Breast epithelium (tissue), 4 donors: ENCODE results near the gene BRD7. TPM values are rescaled to one million over a fixed set of nuclear protein-coding genes. Genes with fewer than 3 reads are reported as not detected.

ENCODE experiments used
- DNase-seq, 2 donors: peaks; one replicate each; pipeline ENCODE4 v3.0.0-alpha.2; 2019; ENCODE audit warnings: low spot score in 2 of 2
- H3K27ac ChIP-seq, 2 donors: fragments of 200-600 bp; sonication (generic) in 1 of 2; one replicate each; pipeline ENCODE4 v1.5.1; 2016 to 2019; ENCODE audit warnings: mild to moderate bottlenecking in 1 of 2
- H3K27me3 ChIP-seq, 2 donors: fragments of 200-600 bp; sonication (generic) in 1 of 2; one replicate each; pipeline versions ENCODE4 v1.5.1 to v1.6.0; 2017 to 2019; ENCODE audit warnings: control low read depth in 1 of 2, mild to moderate bottlenecking in 1 of 2
- H3K36me3 ChIP-seq: fragments of 200-600 bp; one replicate; pipeline ENCODE4 v1.5.1; 2019
- H3K4me1 ChIP-seq, 2 donors: fragments of 200-600 bp; sonication (generic); one replicate each; pipeline ENCODE4 v1.5.1; 2016 to 2019; ENCODE audit warnings: control low read depth in 1 of 2
- H3K4me3 ChIP-seq, 3 donors: fragments of 200-600 bp; sonication (generic); 1 replicate in 2 of 3; 2 replicates in 1 of 3; pipeline ENCODE4 v1.5.1; 2016 to 2019; ENCODE audit warnings: mild to moderate bottlenecking in 3 of 3, moderate library complexity in 2 of 3
- H3K9me3 ChIP-seq, 2 donors: fragments of 200-600 bp; sonication (generic) in 1 of 2; one replicate each; pipeline ENCODE4 v1.5.1; 2016 to 2019; ENCODE audit warnings: control low read depth in 1 of 2
- POLR2A ChIP-seq: fragments of 450-650 bp; IDR thresholded peaks from one replicate; pipeline ENCODE4 v1.6.1; 2016; ENCODE audit warnings: antibody characterized with exemption, mild to moderate bottlenecking, moderate library complexity
- POLR2AphosphoS5 ChIP-seq, 3 donors: sonication (generic); formaldehyde crosslinking; IDR thresholded peaks; one replicate each; pipeline ENCODE4 v1.6.1; 2017; ENCODE audit warnings: antibody characterized with exemption in 3 of 3
- intact Hi-C: fragments of 100-400 bp; cut with DNase I; formaldehyde crosslinking; loops from one replicate; pipeline ENCODE4 v1.15.1; 2023; ENCODE audit warnings: low total_unique reads
- total RNA-seq, 3 donors: library from RNA; depleted of rRNA; stranded (reverse); fragments of >200 nt; gene quantifications; one replicate each; pipeline ENCODE4 v1.1.0, GENCODE V29; 2016
- TF ChIP-seq, protein P1 (sequence below), 3 donors: fragments of 450-650 bp; IDR thresholded peaks; one replicate each; pipeline ENCODE4 v1.5.1; 2016 to 2017; ENCODE audit warnings: antibody characterized with exemption in 3 of 3, mild to moderate bottlenecking in 3 of 3, moderate library complexity in 3 of 3

Gene BRD7
- total RNA-seq, 3 donors from 2014 or later = 42.0 to 53.9 (median 43.0) TPM

DNA sequence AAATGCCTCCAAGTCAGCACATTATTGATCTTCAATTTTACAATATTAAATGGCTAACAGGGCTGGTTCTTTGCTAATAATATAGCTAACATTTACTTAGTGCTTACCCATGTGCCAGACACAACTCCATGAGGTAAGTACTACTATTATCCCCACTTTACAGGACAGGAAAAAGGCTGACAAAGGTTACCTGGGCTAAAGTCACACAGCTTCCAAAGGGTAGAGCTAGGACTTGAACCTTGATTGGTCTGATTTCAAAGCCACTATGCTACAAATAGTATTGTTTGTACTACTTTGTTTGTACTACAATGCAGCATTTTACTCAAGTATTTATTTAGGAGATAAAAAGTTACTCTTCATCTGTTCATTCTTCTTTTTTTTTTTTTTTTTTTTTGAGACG, 31.9 kb downstream of the BRD7 start:
- Histone ChIP-seq H3K27ac (no peak overlapping the region), H3K36me3 (no peaks in the 10 kb centered on the region), H3K27me3 (no peaks in the 10 kb centered on the region), H3K9me3 (no peaks in the 10 kb centered on the region), H3K4me3 (no peak overlapping the region), H3K4me1 (no peaks in the 10 kb centered on the region)
- DNase-seq = no peak
- no peak for TF ChIP-seq POLR2AphosphoS5 (IDR thresholded peaks at IDR 0.05)
- no peak for TF ChIP-seq POLR2A
- TF ChIP-seq, protein P1, sequence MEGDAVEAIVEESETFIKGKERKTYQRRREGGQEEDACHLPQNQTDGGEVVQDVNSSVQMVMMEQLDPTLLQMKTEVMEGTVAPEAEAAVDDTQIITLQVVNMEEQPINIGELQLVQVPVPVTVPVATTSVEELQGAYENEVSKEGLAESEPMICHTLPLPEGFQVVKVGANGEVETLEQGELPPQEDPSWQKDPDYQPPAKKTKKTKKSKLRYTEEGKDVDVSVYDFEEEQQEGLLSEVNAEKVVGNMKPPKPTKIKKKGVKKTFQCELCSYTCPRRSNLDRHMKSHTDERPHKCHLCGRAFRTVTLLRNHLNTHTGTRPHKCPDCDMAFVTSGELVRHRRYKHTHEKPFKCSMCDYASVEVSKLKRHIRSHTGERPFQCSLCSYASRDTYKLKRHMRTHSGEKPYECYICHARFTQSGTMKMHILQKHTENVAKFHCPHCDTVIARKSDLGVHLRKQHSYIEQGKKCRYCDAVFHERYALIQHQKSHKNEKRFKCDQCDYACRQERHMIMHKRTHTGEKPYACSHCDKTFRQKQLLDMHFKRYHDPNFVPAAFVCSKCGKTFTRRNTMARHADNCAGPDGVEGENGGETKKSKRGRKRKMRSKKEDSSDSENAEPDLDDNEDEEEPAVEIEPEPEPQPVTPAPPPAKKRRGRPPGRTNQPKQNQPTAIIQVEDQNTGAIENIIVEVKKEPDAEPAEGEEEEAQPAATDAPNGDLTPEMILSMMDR (IDR thresholded peaks at IDR 0.05) = no peak
- intact Hi-C loops = no loop called here

DNA sequence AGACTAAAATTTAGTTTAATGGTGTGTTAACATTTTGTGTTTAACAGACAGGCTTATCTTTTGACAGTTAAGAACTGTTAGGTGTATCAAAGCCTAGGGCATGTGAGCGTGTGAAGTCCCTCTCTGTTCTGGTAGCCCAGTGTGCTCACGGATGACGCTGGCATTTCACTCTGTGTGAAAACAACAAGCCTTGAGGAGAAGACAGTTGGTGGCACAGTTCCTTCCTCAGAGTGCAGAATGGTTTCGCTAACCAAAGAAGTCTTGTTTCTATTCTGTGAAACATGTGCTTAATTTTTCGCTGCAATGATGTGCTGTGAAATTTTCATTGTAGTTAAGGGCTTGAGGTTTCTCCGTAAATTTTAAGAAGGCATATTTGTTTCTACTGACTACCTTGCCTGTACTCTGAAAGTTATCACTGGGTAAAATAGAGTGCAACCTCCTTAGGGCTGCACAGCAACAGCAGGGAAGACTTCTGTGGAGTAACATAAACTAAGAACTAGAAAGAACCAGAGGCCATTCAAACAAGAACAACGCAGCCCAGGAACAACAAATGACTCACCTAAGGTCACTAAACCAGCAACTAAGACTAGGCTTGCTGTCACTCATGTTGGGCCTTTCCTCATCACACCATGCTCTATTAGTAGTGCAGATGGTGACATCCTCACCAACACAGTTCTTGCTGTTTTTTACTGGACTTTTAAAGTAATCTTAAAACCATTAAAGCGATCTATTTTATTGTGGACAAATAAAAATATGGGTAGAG, 33.4 kb downstream of the BRD7 start:
- Histone ChIP-seq H3K9me3 (no peaks in the 10 kb centered on the region), H3K4me1 (no peaks in the 10 kb centered on the region), H3K4me3 (no peak overlapping the region), H3K27me3 (no peaks in the 10 kb centered on the region), H3K36me3 (no peaks in the 10 kb centered on the region), H3K27ac (no peak overlapping the region)
- TF ChIP-seq POLR2A = no peak
- TF ChIP-seq, protein P1 (IDR thresholded peaks at IDR 0.05) = no peak
- DNase-seq = no peak
- intact Hi-C loops = no loop called here

DNA sequence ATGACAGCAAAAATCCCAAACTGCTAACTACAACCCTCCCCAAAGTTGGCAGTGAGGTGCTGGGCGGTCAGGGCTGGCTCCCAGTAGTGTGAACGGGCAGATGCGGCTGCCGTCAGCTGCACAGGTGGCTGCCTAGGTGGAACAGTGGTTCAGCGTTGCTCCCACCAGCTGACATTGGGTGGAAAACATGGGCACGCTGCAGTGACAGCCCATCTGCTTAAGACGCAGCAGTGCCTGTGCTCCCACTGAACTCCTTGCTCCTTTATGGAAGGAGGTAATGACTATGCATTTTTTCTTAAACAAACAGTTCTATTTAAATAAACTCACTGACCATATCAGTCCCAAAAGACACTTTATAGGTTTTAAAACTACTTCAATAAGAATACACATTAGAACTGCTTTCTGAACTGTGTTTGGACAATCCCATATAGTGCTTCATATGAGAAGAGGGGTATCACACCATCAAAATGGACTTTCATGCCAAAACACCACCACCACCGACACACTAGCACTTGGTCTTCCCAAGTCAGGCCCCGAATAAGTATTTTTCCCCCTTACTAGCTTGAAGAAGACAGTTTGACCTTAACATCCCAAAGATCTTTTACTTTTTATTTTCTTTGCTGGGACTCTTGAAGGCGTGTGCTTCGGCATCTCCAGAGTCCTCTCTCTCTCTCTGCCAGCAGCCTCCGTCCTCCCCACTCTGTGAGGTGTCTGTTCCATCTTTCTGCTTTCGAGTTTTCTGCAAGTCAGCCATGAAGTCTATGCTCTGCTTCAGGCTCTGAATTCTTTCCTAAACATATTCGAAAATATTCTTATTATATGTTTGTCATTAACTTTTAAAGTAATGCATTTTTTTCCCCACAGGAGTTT, 34.4 kb downstream of the BRD7 start:
- Histone ChIP-seq H3K36me3 (no peaks in the 10 kb centered on the region), H3K4me3 (no peak overlapping the region), H3K27me3 (no peaks in the 10 kb centered on the region), H3K4me1 (no peaks in the 10 kb centered on the region), H3K27ac (no peak overlapping the region), H3K9me3 (no peaks in the 10 kb centered on the region)
- no peak for DNase-seq
- TF ChIP-seq POLR2AphosphoS5 (IDR thresholded peaks at IDR 0.05) (no peak), POLR2A (no peak)
- TF ChIP-seq, protein P1 (IDR thresholded peaks at IDR 0.05) = no peak
- intact Hi-C loops = no loop called here

- H3K27ac ChIP-seq = no peak overlapping the region
Observed at GRCh38 chr16:50332599-50332998, 36.2 kb downstream of the BRD7 start.

GRCh38 chr16:50331570-50331969, 37.2 kb downstream of the BRD7 start:
- Histone ChIP-seq H3K27ac (no peak overlapping the region), H3K9me3 (no peaks in the 10 kb centered on the region), H3K36me3 (no peaks in the 10 kb centered on the region), H3K4me3 (no peak overlapping the region), H3K27me3 (no peaks in the 10 kb centered on the region), H3K4me1 (no peaks in the 10 kb centered on the region)
- no peak for DNase-seq
- intact Hi-C loops = no loop called here
- TF ChIP-seq, protein P1 (IDR thresholded peaks at IDR 0.05) = no peak
- no peak for TF ChIP-seq POLR2AphosphoS5 (IDR thresholded peaks at IDR 0.05)

More at GRCh38 chr16:50332599-50332998, 36.2 kb downstream of the BRD7 start:
- intact Hi-C loops = no loop called here
- H3K4me3 ChIP-seq = no peak overlapping the region
- no peaks in the 10 kb centered on the region for H3K9me3 ChIP-seq
- TF ChIP-seq POLR2A (no peak), POLR2AphosphoS5 (IDR thresholded peaks at IDR 0.05) (no peak)
- H3K27me3 ChIP-seq = no peaks in the 10 kb centered on the region
- H3K4me1 ChIP-seq = no peaks in the 10 kb centered on the region
- H3K36me3 ChIP-seq = no peaks in the 10 kb centered on the region
- no peak for DNase-seq
